Measurements from ENCODE around the gene ZIC3.
"Not testable (repeated sequence)": the region's sequence is repeated elsewhere in the genome, so short reads cannot be mapped to it uniquely, and the experiment has no call there.

ZIC3 gene

GRCh38 chrX:137565921-137566745, at the start of gene ZIC3:
TSS of gene ZIC3 (plus strand) at chrX:137566127. CDS start at chrX:137566692, 565 bp downstream.
- DNase-seq (ENCODE audit: low read depth): no peak

DNA sequence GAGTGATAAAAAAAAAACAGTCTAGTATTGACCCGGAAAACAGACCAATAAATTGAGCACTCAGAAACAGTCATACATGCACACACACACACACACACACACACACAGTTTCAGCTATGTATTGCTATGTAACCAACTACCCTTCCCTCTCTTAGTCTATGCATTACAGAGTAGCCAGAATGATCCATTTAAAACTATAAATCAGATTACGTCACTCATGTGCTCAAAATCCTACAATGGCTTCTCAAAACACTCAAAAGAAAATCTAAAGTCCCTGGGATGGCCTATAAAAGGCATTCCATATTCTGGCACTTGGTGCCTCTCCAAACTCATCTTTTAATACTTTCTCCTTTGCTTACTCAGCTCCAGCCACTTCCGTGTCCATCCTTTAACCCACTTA, 46.5 kb upstream of the ZIC3 start:
- DNase-seq (ENCODE audit: low read depth): no peak

DNA sequence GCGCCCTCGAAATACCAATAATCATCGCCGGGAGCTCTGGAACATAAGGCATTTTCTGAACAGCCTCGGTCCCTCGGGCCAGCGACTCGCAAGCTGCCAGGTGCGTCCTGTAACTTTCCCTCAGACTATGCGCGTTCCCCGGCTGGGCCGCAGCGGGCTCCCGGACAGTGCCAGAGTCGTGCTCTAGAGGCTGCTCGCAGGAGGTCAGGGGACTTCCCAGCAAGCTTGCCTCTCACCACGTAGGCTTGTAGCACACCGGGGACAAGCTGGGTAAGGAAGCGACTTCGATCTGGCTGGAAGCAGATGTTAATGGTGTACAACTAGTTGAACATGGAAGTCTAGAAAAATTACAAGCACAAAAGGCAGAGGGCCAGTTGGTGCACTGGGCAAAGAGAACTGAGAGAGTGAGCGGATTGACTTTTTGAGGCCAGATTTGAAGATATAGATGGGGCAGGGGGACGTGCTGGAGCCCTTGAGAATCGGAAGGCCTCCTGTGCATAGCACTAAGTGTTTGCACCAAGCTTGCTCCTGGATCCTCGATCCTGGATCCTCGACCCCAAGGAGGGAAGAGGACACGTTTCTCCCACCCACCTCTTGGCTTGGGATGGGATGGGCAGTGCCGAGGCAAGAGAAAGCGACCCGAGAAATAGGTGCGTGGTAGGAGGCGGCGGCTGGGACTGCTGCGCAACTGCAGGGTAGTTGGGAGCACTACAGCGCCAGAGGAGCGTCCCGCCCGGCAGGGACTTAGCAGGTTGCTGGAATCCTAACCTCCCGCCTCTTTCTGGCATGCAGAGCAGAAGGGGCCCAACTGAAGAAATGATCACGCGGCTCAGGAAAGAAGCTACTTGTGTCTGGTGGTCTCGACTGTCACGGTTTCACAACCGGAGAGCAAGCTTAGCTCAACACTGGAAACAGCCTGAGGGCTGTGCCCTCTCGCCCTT, 19.9 kb upstream of the ZIC3 start:
- no peak for DNase-seq (ENCODE audit: low read depth)

DNA sequence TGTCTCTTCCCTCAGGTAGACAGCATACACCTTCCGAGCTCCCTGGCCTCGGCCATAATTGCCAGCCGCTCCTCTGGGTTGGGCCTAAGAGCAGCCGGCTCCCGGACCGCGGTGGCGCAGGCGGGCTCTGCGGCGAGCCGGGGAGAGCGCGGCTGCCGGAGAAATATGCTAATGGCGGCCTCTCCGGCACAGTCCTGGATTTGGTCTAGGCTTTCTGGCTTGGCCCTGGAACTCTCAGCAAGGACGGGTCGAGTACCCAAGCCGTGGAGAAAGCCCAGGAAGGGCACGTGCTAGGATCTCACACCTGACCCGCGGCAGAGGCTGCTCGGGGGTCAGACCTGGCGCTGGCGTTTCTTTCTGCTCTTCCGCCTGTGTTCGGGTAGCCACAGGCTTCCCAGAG, 18.6 kb upstream of the ZIC3 start:
- DNase-seq (ENCODE audit: low read depth): no peak

DNA sequence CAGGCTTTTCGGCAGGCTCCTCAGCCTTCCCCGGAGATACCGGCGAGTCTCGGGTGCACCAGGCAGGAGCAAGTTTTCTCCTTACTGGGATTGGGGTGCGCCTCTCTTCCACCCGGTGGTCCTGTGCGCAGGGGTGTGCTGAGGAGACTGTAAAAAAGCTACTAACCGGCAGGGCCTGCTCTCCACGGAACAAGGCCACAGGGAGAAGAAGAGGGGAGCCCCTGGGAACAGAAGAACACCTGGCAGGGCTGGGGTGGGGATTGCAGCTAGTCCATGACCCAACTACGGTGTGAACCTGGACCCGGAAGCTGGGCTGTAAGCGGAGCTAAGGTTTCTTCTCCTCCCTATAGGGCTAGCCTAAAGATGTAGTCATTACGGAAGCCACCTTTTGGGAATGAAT, 17.7 kb upstream of the ZIC3 start:
- no peak for DNase-seq (ENCODE audit: low read depth)

GRCh38 chrX:137549073-137549472, 16.9 kb upstream of the ZIC3 start:
- DNase-seq (ENCODE audit: low read depth): no peak

GRCh38 chrX:137549851-137550664, 15.9 kb upstream of the ZIC3 start:
- DNase-seq (ENCODE audit: low read depth): no peak

DNA sequence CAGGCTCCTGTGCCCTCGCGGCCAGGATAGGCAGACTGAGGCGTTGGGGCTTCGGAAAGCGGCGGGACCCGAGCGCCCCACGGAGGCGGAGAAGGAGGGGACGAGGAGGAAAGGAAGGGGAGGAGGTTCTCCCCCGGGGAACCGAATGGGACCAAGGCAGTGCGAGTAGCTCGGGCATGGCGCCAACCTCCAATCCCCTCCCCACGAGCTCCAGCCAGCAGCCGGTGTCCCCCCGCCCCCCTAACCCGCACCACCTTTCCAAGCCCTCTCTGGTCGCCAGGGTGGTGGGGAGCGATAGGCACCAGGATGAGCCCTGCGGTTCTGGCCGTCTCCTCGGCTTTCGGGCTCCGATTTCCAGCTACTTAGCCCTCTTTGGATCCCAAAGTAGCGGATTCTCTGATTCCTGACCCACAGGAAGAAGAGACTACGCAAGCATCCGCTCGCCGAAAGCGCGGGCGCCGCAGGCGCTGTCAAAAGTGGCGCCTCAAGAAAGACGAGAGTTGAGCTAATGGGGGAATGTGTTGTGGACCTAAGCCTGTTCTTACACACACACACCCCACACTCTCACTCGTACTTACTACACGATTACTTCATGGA, 15.2 kb upstream of the ZIC3 start:
- DNase-seq (ENCODE audit: low read depth): no peak

DNA sequence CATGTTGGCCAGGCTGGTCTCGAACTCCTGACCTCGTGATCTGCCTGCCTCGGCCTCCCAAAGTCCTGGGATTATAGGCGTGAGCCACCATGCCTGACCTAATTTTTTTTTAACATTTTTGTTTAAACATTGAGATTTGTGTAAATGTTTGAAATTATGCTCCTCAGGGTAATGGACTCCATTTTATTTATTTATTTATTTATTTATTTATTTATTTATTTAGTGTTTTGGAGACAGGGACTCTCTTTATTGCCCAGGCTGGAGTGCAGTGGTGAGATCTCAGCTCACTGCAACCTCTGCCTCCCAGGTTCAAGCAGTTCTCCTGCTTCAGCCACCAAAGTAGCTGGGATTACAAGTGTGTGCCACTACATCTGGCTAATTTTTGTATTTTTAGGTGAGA, 13.8 kb upstream of the ZIC3 start:
- not testable (repeated sequence) for DNase-seq (ENCODE audit: low read depth)

GRCh38 chrX:137562096-137562495, 3.8 kb upstream of the ZIC3 start:
- no peak for DNase-seq (ENCODE audit: low read depth)

DNA sequence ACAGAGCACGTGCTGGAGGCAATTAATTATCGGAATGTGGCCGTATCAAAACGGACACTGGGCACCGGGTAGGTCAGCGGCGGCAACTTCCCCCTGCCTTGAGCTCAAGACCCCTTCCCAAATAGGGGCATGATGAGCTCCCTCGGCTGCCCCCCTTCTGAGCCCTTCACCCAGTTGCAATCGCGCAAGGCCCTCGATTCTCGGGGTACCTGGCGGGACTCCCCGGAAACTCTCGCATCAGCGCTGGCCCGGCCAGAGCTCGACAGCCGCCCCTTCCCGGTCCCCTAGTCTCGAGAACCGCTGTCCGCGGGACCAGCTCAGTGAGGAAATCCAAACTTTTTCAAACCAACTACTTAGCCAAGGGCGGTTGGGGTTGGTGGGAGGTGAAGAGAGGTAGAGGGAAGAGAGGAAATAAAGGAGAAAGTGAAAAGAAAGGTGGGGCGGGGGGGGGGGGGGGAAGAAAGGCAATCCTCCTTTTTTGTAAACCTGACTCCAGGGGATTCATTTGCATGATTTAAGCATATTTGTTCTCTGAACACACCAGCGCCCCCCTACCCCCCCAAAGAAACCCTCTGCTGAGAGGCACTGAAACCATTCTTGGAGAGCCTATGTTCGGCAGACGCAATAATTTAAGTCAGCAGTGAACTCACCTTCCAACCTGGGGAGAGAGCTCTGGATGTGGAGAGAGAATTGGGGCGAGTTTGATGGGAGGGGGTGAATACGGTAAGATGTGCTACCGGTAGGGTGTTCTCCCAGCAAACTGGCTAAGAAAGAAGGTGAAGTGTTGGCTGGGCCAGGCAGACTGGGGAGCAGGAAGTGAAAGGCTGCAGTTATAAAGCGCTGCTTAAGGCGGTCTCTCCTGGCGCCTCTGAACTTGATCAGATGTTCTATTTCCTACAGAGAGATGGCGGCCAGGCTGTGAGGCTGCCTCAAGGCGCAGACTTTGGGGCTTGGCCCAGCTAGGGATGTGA, 2.0 kb upstream of the ZIC3 start:
- DNase-seq (ENCODE audit: low read depth): no peak

DNA sequence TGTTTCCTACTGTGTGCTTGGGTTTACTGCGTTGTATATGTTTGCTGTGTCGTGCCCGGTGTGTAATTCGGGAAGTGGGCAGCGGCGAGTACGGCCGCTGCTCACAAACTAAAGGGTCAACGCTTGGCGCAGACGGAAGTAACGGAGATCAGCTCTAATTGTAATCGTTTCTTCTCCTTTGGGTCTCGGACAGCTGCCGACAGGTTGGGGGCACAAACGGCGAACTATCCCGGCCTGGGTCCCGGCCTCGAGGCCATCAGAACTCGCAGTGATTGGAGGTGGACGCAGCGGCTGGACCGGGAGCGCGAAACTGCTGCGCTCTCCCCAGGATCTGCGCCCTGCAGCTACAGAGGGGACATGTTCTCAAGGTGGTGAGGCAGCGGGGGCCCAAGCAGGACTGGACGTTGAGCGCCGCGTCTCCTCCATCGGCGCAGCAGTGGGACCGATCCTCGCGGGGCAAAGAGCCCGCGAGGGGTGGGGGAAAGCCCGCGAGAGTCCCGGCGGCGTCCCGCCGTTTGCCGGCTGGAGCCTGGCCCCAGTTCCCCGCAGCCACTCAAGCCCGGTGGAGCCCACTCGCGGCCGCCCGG, 516 bp upstream of the ZIC3 start:
- no peak for DNase-seq (ENCODE audit: low read depth)

- no peak for DNase-seq (ENCODE audit: low read depth)
Measured at GRCh38 chrX:137566746-137567679, 1.1 kb downstream of the ZIC3 start.

DNA sequence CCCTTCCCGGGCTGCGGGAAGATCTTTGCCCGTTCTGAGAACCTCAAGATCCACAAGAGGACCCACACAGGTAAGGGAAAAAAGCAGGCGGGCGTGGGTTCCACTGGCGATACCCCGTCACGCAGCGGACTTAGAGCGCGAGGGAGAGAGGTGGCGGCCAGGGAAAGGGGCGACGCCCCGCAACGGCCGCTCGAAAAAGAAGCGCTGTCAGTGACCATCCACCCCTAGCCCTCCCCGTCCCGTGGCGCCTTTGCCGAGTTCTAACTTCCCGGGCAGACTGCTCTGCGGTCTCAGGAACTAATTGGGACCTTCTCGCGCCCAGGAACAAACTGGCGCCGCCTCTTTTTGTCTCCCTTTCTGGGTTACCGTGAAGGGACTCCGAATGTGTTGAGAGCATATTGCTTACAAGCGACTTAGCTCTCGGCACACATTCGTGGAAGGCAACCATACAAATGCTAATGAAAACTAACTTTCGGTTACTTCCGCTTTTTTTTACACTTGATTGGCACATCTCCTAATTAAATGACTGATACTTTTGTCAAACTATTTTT, 1.8 kb downstream of the ZIC3 start:
- no peak for DNase-seq (ENCODE audit: low read depth)

- no peak for DNase-seq (ENCODE audit: low read depth)
Measured at GRCh38 chrX:137568741-137569469, 3.0 kb downstream of the ZIC3 start.

DNA sequence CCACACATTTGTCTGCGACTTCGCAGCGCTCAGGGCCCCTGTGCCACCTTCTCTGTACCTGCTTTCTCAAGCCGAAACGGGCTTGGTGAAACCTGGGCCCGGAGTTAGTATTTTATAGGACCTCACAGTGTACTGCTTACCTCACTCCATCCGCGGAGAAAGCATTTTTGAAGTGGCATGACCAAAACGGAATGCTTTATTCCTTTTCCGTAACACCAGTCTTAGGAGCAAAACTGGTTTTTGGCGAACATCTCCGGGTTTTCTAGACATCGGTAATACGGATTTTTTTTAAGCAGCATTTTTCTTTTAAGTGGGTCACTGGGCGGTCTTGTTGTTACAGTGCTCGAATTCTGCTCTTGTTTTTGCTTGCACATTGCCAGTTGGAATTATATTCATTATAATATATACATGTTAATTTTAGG, 3.6 kb downstream of the ZIC3 start:
- DNase-seq (ENCODE audit: low read depth): no peak

DNA sequence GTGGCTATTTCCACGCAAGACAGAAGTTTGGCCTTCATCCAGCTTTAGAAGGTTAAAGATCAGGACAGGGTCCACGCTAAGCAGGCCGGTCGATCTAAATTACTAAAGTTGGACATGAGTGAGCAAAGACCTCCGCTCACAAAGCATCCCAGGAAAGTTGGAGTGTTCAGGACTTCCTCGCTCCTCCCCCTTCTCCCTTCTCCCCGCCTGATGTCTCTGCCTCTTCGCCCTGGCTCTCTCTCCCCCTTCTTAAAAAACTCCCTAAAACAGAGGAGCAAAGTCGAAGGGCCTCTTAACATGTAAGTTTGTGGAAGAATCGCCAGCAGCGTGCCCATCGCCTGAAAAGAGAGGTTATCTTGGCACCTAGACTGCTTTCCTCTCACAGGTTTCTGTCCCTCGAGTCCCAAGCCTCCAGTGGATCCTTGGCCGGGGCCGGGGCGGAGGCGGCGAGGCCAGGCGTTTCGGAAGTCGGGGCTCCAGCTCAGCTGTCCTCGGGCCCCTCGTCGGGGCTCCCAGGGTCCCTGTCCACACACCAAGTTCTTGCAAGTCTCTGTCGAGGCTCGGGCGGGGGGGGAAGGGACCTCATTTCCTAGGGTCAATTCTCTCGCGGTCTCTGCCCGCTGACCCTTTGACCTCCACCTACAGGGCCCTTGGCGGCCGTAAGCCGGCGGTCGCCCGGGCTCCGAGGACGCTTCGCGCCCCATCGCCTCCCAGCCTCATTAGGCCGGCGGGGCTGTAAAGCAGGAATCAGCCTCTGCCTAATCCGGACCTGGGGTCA, 7.6 kb downstream of the ZIC3 start:
- no peak for DNase-seq (ENCODE audit: low read depth)

Data from stimulated activated CD4-positive, alpha-beta T cell treated with anti-CD3 and anti-CD28 coated beads, Interleukin-2, amount 100 ng/mL, for 4 hours (primary cell).